NCI-H460 (cell line): ENCODE measurements around the gene MTREX. TPM values are rescaled to one million over a fixed set of nuclear protein-coding genes. Genes with fewer than 3 reads are reported as not detected.

Experiments used
- DNase-seq: peaks from one replicate; pipeline ENCODE4 v3.0.0-alpha.2; 2016; ENCODE audit warnings: low read depth; ENCODE audit errors: extremely low read depth
- total RNA-seq: library from RNA; depleted of rRNA; stranded (reverse); fragments of >200 nt; shearing (Covaris generic); gene quantifications from 2 replicates; pipeline ENCODE4 v1.2.3, GENCODE V29; 2014

MTREX gene
- total RNA-seq, 1 experiment from 2014 or later: 107 TPM

GRCh38 chr5:55372130-55372925 lies 64.5 kb downstream of the MTREX start:
- DNase-seq: no peak

- no peak for DNase-seq
These were observed 70.0 kb downstream of the MTREX start for GRCh38 chr5:55377810-55378209.

GRCh38 chr5:55383254-55383653 lies 75.5 kb downstream of the MTREX start:
- no peak for DNase-seq

- no peak for DNase-seq
These were observed 76.3 kb downstream of the MTREX start for GRCh38 chr5:55384072-55384471.

- no peak for DNase-seq
These were observed 77.4 kb downstream of the MTREX start for GRCh38 chr5:55385227-55385626.

GRCh38 chr5:55385846-55386245 lies 78.1 kb downstream of the MTREX start:
- no peak for DNase-seq

- no peak for DNase-seq
These were observed 78.6 kb downstream of the MTREX start for GRCh38 chr5:55386356-55386755.

GRCh38 chr5:55387865-55388264 lies 80.1 kb downstream of the MTREX start:
- no peak for DNase-seq

GRCh38 chr5:55391707-55392106 lies 83.9 kb downstream of the MTREX start:
- no peak for DNase-seq

GRCh38 chr5:55392669-55393068 lies 84.9 kb downstream of the MTREX start:
- DNase-seq: no peak

- DNase-seq: no peak
These were observed 85.8 kb downstream of the MTREX start for GRCh38 chr5:55393501-55394175.

GRCh38 chr5:55402199-55402598 lies 94.4 kb downstream of the MTREX start:
- DNase-seq: no peak

- no peak for DNase-seq
These were observed 98.5 kb downstream of the MTREX start for GRCh38 chr5:55406292-55406691.

GRCh38 chr5:55407059-55407684 lies 99.4 kb downstream of the MTREX start:
- DNase-seq: peak; percentile 49

GRCh38 chr5:55407984-55408383 lies 100.2 kb downstream of the MTREX start:
- no peak for DNase-seq

GRCh38 chr5:55409775-55410174 lies 102.0 kb downstream of the MTREX start:
- DNase-seq: no peak

GRCh38 chr5:55410845-55411244 lies 103.1 kb downstream of the MTREX start:
- no peak for DNase-seq

GRCh38 chr5:55411876-55412275 lies 104.1 kb downstream of the MTREX start:
- DNase-seq: no peak

- no peak for DNase-seq
These were observed 105.9 kb downstream of the MTREX start for GRCh38 chr5:55413644-55414043.

GRCh38 chr5:55415071-55415470 lies 107.3 kb downstream of the MTREX start:
- no peak for DNase-seq

- no peak for DNase-seq
These were observed 108.5 kb downstream of the MTREX start for GRCh38 chr5:55416306-55416705.
